Gastroesophageal sphincter (tissue), 4 donors: ENCODE results near the gene POU2F1. TPM values are rescaled to one million over a fixed set of nuclear protein-coding genes. Genes with fewer than 3 reads are reported as not detected.

ENCODE experiments used
- ATAC-seq: fragments of 150-250 bp; one replicate; pipeline ENCODE4 v1.9.1; 2016; ENCODE audit warnings: mild to moderate bottlenecking, moderate library complexity
- H3K27ac ChIP-seq, 4 donors: fragments of 200-600 bp; sonication (generic) in 3 of 4; 1 replicate in 3 of 4; 2 replicates in 1 of 4; pipeline ENCODE4 v1.5.1; 2016 to 2019
- H3K27me3 ChIP-seq: fragments of 200-600 bp; sonication (generic); one replicate; pipeline ENCODE4 v1.5.1; 2019
- H3K36me3 ChIP-seq, 2 donors: fragments of 200-600 bp; sonication (generic); one replicate each; pipeline ENCODE4 v1.5.1; 2019; ENCODE audit warnings: control low read depth in 1 of 2
- H3K4me1 ChIP-seq, 3 donors: fragments of 200-600 bp; sonication (generic); 1 replicate in 2 of 3; 2 replicates in 1 of 3; pipeline ENCODE4 v1.5.1; 2016 to 2019; ENCODE audit warnings: control low read depth in 2 of 3
- H3K4me3 ChIP-seq, 2 donors: fragments of 200-600 bp; sonication (generic); one replicate each; pipeline ENCODE4 v1.5.1; 2019; ENCODE audit warnings: mild to moderate bottlenecking in 1 of 2, moderate library complexity in 1 of 2
- H3K9me3 ChIP-seq, 3 donors: fragments of 200-600 bp; sonication (generic); one replicate each; pipeline ENCODE4 v1.5.1; 2017 to 2019; ENCODE audit warnings: control low read depth in 2 of 3
- EP300 ChIP-seq: sonication (generic); formaldehyde crosslinking; IDR thresholded peaks from one replicate; pipeline ENCODE4 v1.6.1; 2017; ENCODE audit warnings: antibody characterized with exemption, mild to moderate bottlenecking
- POLR2A ChIP-seq, 2 donors: fragments of 450-650 bp; IDR thresholded peaks; one replicate each; pipeline ENCODE4 v1.6.1; 2017; ENCODE audit warnings: antibody characterized with exemption in 2 of 2, mild to moderate bottlenecking in 2 of 2, moderate library complexity in 1 of 2
- POLR2AphosphoS5 ChIP-seq: sonication (generic); formaldehyde crosslinking; IDR thresholded peaks from one replicate; pipeline ENCODE4 v1.6.1; 2017; ENCODE audit warnings: antibody characterized with exemption
- WGBS, 2 donors: methylation state at CpG; one replicate each; pipeline ENCODE4 v1.1.5; 2018; ENCODE audit warnings: low coverage in 1 of 2; 5-methylcytosine and 5-hydroxymethylcytosine counted together
- total RNA-seq, 4 donors: library from RNA; depleted of rRNA; stranded (reverse); fragments of >200 nt; gene quantifications; one replicate each; pipeline ENCODE4 v1.1.0, GENCODE V29; 2016
- TF ChIP-seq, protein P1 (sequence below), 4 experiments: fragments of 200-600 bp in 2 of 4; fragments of 450-650 bp in 2 of 4; sonication (generic) in 1 of 4; IDR thresholded peaks; one replicate each; pipeline ENCODE4 v1.5.1; 2017 to 2019; ENCODE audit warnings: antibody characterized with exemption in 4 of 4, mild to moderate bottlenecking in 2 of 4, moderate library complexity in 2 of 4

POU2F1 gene
- total RNA-seq, 4 donors from 2014 or later = 8.0 to 15.7 (median 10.2) TPM

DNA sequence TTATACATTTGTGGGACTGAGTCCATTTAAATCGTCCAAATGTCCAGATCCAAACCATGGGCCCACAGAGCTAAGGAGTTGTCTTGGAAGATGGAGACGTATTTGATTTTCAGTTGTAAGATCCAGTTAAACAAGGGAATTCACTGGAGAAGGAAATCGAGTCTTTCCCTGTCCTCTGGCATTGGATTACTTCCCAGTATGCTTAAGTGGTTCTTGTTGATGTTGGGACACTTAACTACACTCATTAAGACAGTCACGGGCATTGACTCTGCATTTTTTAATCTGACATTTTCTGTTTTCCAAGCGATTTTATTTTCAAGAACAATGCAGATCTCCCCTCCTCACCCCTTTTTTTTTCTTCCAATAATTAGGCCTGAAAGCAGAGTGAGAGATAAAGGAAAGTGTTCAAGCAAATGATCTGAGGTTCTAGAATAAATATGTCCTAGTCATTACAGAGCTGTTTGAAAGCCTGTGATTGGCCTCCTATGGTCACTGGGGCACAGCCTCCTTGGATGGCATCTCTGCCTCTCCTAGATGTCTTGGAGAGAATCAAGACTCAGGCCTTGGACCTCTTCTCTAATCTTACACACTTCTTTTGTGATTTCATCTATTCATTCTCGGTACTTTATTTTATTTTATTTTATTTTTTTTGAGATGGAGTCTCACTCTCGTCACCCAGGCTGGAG, 248.7 kb downstream of the POU2F1 start:
- TF ChIP-seq POLR2AphosphoS5 (no peak), POLR2A (IDR thresholded peaks at IDR 0.05) (no peak), EP300 (no peak)
- TF ChIP-seq, protein P1, sequence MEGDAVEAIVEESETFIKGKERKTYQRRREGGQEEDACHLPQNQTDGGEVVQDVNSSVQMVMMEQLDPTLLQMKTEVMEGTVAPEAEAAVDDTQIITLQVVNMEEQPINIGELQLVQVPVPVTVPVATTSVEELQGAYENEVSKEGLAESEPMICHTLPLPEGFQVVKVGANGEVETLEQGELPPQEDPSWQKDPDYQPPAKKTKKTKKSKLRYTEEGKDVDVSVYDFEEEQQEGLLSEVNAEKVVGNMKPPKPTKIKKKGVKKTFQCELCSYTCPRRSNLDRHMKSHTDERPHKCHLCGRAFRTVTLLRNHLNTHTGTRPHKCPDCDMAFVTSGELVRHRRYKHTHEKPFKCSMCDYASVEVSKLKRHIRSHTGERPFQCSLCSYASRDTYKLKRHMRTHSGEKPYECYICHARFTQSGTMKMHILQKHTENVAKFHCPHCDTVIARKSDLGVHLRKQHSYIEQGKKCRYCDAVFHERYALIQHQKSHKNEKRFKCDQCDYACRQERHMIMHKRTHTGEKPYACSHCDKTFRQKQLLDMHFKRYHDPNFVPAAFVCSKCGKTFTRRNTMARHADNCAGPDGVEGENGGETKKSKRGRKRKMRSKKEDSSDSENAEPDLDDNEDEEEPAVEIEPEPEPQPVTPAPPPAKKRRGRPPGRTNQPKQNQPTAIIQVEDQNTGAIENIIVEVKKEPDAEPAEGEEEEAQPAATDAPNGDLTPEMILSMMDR (IDR thresholded peaks at IDR 0.05) = no peak

DNA sequence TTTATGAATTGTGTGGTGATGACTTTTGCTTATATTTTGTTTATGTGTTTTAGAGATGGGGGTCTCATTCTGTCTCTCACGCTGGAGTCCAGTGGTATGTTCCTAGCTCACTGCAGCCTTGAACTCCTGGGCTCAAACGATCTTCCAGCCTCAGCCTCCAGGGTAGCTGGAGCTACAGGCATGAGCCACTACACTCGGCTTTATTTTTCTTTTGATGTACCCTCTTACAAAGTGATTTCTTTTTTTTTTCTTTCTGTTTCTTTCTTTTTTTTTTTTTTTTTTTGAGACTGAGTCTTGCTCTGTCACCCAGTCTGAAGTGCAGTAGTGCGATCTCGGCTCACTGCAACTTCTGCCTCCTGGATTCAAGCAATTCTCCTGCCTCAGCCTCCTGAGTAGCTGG, 250.9 kb downstream of the POU2F1 start:
- Histone ChIP-seq H3K27ac (no peak overlapping the region), H3K36me3 (no peaks in the 10 kb centered on the region), H3K27me3 (peaks cover 4% of the 10 kb centered on the region), H3K9me3 (no peaks in the 10 kb centered on the region), H3K4me3 (no peak overlapping the region), H3K4me1 (no peaks in the 10 kb centered on the region)
- TF ChIP-seq EP300 (no peak), POLR2A (IDR thresholded peaks at IDR 0.05) (no peak)
- TF ChIP-seq, protein P1 (IDR thresholded peaks at IDR 0.05) = no peak
- ATAC-seq = no peak
- WGBS, 2 donors = 67 to 81% methylated on average over 3 of the region's 5 CpGs

More for the DNA sequence above, 248.7 kb downstream of the POU2F1 start:
- Histone ChIP-seq H3K9me3 (no peaks in the 10 kb centered on the region), H3K27me3 (peaks cover 4% of the 10 kb centered on the region), H3K36me3 (no peaks in the 10 kb centered on the region), H3K4me1 (no peaks in the 10 kb centered on the region), H3K4me3 (no peak overlapping the region), H3K27ac (no peak overlapping the region)
- 72 to 78% methylated on average over 6 to 7 of the region's 7 CpGs for WGBS, 2 donors
- ATAC-seq = no peak

DNA sequence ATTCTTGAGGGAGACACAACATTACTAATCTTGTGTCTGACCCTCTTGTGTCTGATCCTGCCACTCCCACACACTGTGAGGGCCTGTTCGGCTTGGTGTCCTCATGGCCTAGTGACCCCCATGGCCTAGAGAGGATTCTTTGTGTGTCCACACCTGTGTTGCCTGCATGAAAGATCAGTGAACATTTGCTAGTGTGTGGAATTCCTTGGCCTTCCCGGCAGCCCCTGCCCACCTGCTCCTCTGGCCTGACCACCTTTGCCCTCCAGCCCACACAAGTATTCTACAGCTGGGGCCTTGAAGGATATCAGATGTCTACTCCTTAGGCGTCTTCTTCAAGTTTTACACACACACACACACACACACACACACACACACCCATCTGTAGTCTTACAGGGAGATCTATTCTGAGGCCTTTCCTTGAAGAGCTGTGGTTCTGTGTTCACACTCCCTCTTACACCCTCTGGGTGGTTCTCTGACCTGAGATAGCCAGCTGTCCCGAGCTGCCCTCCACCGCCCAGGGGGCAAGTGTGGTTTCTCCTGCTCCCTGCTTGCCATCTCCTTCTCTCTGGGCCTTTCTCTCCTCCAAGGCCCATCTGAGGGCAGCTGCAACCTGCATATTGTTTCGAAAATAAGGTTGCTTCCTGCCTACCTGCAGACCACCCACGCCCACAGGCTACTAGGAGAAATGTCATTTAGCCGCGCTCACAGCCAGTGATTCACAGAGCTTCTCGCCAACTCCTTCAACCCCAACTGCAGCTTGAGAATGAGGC, 252.3 kb downstream of the POU2F1 start:
- no peak for ATAC-seq
- Histone ChIP-seq H3K4me1 (no peaks in the 10 kb centered on the region), H3K9me3 (no peaks in the 10 kb centered on the region), H3K27ac (no peak overlapping the region), H3K4me3 (no peak overlapping the region), H3K27me3 (peaks cover 4% of the 10 kb centered on the region), H3K36me3 (no peaks in the 10 kb centered on the region)
- TF ChIP-seq, protein P1 (IDR thresholded peaks at IDR 0.05) = no peak
- TF ChIP-seq EP300 (no peak), POLR2A (IDR thresholded peaks at IDR 0.05) (no peak)
- WGBS, 2 donors = 69 to 89% methylated on average over 3 to 8 of the region's 10 CpGs

DNA sequence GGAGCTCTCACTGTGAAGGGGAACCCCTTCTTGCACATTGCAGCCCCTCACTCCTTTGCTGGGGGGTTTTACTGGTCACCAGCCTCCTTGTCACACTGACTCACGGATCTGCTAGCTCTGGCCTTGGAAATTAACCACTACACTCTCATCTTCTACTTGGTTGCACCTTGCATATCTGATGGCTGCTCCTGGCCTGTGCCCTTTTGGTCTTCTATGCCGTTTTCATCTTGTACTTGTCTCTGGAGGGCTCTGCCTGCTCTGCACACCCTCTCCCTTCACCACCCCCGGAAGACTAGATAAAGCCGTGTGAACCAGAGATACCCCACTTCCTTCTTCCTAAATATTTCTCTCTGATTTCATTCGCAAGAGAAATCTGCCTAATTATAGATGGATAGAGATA, 253.1 kb downstream of the POU2F1 start:
- no peak overlapping the region for H3K27ac ChIP-seq
- H3K9me3 ChIP-seq = no peaks in the 10 kb centered on the region
- ATAC-seq = no peak
- no peak overlapping the region for H3K4me3 ChIP-seq
- TF ChIP-seq, protein P1 (IDR thresholded peaks at IDR 0.05) = no peak
- TF ChIP-seq POLR2AphosphoS5 (no peak), POLR2A (IDR thresholded peaks at IDR 0.05) (no peak), EP300 (no peak)
- H3K36me3 ChIP-seq = no peaks in the 10 kb centered on the region
- no peaks in the 10 kb centered on the region for H3K4me1 ChIP-seq
- 41 to 70% methylated on average over 2 to 5 of the region's 5 CpGs for WGBS, 2 donors
- peaks cover 4% of the 10 kb centered on the region for H3K27me3 ChIP-seq

DNA sequence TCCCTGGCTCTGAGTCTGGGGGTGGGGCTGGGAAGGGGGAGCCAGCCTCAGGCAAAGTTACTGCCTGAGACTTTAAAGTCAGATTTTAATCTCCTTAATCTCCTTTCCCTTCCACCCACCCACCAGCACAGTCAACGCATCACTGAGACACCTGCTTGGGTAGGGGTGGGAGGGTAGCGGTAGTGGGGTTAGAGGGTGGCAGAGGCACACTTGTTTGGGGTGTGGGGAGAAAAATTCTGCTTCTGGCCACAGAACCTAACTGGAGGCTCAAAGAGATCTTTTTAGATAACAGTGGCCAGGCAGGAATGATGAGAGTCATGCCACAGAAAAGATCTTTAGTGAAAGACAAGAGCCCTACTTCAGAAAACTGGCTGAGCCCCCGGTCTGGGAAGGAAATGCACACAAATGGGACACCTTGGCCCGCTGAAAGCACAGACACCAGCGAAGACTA, 253.5 kb downstream of the POU2F1 start:
- no peak for TF ChIP-seq POLR2A (IDR thresholded peaks at IDR 0.05)
- no peak for TF ChIP-seq EP300
- TF ChIP-seq, protein P1 (IDR thresholded peaks at IDR 0.05) = no peak
- TF ChIP-seq POLR2AphosphoS5 = no peak
- Histone ChIP-seq H3K27ac (no peak overlapping the region), H3K27me3 (peaks cover 4% of the 10 kb centered on the region), H3K36me3 (no peaks in the 10 kb centered on the region), H3K4me3 (no peak overlapping the region), H3K9me3 (no peaks in the 10 kb centered on the region), H3K4me1 (no peaks in the 10 kb centered on the region)
- no peak for ATAC-seq
- WGBS, 2 donors = 69 to 79% methylated on average over 2 to 4 of the region's 5 CpGs
